HG03097 (cell line): ENCODE measurements around the gene SPINK7.
"Not testable (repeated sequence)": the region's sequence is repeated elsewhere in the genome, so short reads cannot be mapped to it uniquely, and the experiment has no call there.

Experiments used
- ATAC-seq: cut with Tn5 transposase; IDR thresholded peaks from one replicate; pipeline ENCODE4 v1.9.1; 2021; ENCODE audit not compliant: unreplicated experiment, low FRiP score

SPINK7 gene

DNA sequence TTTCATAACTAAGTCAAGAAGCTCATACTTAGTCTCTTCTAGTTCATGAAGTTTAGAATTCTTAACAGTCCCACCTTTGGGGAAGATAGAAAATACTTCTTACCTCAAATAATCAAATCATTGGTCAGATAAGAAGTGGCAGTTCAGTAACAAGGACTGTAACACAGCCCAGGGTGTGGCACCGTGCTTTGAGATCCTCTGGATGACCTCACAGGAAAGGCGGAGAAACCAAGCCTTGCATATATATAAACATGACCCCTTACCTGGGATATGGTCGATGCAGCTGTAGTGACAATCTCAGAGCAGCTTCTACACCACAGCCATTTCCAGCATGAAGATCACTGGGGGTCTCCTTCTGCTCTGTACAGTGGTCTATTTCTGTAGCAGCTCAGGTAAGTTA lies at the start of gene SPINK7:
Gene SPINK7, plus strand, starts transcription at position 271 of the 400 bp plus-strand sequence. Its CDS starts 61 bp downstream, at position 332.
- ATAC-seq = no peak

DNA sequence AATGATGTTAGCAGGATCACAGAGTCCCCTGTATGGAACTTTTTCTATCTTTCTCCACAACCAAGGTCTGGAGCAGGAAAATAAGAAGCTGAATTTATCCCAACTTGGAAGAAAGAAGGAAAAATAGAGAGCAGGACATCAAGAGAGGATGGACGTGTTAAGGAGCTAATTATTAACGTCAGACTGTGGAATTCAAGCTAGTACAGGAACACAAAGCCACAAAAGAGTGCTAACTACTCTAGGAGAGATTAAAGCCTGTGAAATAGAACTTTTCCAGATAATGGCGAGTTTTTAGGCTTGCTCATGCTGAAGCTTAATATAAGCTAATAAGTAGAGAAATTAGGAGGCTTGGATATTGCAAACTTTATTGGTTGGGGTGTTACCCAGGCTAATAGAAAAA lies 44.3 kb upstream of the SPINK7 start:
- ATAC-seq = no peak

DNA sequence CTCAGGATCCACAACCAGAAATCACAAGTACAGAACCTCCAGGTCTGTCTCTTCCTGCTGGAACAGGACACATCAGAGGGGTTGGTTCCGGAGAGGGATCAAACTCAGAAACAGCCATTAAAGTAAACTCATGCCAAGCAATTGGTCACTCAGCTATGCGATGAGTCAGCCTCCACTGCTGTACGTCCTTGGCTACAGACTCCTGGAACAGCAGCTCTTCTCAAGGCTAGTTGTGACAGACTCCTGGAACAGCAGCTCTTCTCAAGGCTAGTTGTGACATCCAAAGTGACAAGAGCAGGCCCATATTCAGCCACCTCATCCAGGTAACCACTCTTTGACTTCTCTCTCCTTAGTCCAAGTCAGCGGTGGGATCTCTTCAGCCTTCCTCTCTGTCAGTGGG lies 43.7 kb upstream of the SPINK7 start, which contains the start of gene SPINK13:
Gene SPINK13, plus strand, starts transcription at position 229 of the 400 bp plus-strand sequence. CDS start 1,279 bp downstream, outside the sequence.
- no peak for ATAC-seq

DNA sequence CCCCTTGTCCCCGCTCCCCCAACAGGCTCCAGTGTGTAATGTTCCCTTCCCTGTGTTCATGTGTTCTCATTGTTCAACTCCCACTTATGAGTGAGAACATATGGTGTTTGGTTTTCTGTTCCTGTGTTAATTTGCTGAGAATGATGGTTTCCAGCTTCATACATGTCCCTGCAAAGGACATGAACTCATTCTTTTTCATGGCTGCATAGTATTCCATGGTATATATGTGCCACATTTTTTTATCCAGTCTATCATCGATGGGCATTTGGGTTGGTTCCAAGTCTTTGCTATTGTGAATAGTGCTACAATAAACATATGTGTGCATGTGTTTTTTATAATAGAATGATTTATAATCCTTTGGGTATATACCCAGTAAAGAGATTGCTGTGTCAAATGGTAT lies 37.1 kb upstream of the SPINK7 start:
- ATAC-seq = not testable (repeated sequence)

DNA sequence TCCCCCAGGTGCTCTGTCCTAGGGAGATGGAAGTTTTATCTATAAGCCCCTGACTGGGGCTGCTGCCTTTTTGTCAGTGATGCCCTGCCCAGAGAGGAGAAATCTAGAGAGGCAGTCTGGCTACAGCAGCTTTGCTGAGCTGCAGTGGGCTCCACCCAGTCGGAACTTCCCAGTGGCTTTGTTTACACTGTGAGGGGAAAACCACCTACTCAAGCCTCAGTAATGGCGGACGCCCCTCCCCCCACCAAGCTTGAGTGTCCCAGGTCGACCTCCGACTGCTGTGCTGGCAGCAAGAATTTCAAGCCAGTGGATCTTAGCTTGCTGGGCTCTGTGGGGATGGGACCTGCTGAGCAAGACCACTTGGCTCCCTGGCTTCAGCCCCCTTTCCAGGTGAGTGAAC lies 31.3 kb upstream of the SPINK7 start:
- ATAC-seq = not testable (repeated sequence)

DNA sequence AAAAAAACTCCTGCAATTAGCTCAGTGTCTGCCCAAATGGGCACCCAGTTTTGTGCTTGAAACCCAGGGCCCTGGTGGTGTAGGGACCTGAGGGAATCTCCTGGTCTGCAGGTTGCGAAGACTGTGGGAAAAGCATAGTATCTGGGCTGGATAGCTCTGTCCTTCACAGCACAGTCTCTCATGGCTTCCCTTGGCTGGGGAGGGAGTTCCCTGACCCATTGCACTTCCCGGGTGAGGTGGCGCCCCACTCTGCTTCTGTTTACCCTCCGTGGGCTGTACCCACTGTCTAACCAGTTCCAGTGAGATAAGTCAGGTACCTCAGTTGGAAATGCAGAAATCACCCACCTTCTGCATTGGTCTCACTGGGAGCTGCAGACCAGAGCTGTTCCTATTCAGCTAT lies 30.9 kb upstream of the SPINK7 start:
- ATAC-seq = not testable (repeated sequence)

DNA sequence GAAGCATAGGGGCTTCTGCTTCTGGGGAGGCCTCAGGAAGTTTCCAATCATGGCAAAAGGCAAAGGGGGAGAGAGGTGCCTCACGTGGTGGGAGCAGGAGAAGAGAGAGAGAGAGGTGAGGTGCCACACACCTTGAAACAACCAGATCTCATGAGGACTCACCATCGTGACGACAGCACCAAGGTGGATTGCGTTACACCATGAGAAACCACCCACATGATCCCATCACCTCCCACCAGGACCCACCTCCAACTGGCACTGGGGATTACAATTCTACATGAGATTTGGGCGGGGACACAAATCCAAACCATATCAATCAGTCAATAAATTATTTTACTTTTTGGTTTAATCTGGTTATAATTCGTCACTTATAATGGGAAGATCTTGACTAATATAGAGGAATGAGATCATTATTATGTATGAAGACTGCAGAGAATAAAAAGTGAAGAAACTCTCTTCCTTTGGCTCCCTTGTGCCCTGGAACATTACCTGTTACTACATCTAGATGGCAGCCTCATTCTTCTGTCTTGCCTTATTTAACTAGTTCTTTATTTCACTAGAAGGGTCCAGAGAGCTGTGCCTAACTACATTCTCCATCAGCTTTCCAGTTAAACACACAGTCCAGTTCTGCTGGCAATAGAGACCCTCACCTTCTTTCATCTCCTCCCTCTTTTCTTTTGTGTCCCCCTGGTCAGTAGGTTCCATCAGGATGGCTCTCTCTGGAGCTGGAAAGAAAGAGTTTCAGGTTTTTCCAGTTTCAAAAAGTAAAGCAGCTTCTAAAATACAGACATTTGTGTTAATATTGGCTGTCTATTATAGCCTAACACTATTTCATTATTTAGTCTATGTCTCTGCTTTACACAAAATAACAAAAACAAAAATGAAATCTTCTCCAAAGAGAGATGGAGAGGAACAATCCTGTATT lies 21.7 kb upstream of the SPINK7 start:
- no peak for ATAC-seq

DNA sequence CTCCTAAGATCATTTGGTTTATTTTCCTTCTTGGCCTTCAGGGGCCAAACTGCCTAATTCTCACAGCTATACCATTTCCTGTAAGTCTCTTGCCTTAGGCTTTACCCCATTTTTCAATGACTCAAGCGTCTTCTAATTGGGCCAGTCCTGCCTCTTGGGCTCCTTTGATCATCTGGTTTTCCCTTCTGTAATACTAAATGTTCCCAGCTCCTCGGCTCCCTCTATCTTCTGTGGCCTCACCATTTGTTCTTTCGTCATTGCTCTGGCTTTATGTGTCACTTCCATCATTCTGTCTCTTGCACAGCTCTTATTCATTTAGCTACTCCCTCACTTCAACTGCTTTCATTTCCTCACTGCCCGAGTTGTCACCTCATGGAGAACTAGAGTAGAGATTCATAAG lies 14.5 kb upstream of the SPINK7 start:
- ATAC-seq = no peak

DNA sequence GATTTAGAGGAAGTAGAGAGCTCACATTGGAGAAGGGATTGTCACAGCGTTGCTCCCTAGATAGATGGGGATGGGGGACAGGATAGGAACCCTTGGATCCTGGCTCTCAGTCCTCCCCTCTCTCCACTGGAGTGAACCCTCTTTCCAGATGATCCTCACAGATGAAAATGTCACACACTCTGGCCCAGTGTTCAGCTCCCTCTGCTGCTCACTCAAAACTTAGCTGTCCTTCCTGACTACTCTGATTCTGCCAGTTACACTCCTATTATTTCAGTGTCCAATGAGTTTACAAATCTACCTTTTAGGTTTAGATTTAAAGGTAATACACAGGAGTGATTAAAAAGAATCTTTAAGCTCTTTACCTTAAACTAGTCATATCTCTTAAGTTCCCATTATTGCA lies 5.8 kb upstream of the SPINK7 start:
- no peak for ATAC-seq

DNA sequence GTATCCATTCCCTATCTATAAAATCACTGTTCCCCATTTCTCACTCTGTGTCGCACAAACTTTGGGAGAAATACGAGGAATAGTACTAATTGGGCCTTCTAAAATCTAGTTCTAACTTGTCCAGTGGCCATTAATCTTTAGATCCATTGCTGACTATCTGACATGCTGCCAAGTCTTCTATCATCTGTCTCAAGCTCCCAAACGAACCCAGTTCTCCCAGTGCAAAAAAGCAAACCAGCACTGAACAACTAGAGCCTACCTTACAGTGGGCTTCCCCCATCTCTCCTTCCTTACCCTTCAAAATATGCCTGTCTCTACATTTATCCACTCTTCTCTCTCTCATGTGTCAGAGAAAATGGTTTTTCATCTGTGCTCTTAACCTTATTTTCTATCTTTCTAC lies 3.2 kb upstream of the SPINK7 start:
- ATAC-seq = no peak

DNA sequence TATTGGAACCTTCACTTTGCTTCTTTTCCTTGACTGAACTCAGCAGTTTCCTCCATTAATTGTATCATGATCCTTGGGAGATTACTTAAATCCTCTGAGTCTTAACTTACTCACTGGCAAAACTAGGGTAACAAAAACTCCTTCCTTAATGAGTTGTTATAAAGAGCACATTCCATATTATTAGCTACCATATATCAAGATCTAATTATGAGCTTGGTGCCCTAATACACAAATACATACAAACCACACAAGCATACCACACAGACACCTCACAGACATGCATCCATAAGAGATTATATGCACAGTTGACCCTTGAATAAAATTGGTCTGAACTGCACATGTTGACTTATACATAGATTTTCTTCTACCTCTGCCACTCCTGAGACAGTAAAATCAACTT lies 2.5 kb upstream of the SPINK7 start:
- no peak for ATAC-seq

DNA sequence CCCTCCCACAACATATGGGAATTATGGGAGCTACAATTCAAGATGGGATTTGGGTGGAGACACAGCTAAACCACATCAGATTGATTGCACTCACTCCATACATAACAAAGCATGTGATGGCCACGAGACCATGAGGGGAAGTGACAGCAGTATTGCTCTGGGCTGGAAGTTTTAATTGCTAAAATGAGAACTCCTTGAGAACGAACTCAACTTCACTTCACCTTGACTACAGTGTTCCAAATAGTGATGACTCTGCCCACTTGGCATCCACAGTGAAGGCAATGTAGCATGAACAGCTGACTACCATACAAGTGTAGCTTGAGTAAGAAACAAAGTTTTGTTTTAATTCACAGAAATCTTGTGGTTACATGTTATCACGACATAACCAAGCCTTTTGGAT lies 739 bp upstream of the SPINK7 start:
- no peak for ATAC-seq

DNA sequence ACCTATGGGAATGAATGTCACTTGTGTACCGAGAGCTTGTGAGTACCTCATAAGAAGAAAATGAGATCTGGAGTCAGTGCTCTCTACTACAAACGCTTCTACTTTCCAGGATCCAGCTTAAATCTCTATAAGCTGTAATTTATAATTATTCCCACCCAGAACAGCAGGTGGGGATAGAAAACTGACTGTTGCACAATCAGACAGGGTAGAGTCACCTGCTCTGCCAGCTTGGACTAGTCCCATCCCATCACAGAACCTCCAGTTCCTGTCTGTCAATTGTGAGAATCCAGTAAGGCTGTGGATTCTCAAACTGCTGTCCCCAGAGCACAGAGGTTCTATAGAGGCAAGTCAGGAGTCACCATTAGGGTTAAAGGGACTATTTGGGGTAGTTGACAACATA lies 2.0 kb downstream of the SPINK7 start:
- no peak for ATAC-seq

DNA sequence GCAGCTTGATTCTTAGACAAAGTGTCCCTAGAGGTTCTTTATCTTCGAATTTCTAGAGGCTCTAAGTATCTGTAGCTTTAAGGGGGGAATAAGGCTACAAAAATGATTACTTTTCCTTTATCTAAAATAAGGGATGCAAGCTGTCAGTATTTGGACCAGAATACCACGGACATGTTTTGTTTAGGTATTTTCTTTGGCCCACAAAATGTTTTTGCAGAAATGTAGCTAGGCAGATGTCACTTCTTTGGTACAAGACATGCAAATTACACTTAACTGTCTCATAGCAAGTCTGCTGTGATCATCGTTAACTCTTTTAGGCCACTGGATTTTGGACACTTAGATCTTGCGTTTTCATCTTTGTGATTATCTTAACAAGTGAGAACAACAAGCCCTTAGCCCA lies 2.5 kb downstream of the SPINK7 start:
- ATAC-seq = no peak

DNA sequence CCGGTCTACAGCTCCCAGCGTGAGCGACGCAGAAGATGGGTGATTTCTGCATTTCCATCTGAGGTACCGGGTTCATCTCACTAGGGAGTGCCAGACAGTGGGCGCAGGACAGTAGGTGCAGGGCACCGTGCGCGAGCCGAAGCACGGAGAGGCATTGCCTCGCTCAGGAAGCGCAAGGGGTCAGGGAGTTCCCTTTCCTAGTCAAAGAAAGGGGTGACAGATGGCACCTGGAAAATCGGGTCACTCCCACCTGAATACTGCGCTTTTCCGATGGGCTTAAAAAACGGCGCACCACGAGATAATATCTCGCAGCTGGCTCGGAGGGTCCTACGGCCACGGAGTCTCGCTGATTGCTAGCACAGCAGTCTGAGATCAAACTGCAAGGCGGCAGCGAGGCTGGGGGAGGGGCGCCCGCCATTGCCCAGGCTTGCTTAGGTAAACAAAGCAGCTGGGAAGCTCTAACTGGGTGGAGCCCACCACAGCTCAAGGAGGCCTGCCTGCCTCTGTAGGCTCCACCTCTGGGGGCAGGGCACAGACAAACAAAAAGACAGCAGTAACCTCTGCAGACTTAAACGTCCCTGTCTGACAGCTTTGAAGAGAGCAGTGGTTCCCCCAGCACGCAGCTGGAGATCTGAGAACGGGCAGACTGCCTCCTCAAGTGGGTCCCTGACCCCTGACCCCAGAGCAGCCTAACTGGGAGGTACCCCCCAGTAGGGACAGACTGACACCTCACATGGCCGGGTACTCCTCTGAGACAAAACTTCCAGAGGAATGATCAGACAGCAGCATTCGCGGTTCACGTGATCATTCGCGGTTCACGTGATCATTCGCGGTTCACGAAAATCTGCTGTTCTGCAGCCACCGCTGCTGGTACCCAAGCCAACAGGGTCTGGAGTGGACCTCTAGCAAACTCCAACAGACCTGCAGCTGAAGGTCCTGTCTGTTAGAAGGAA lies 8.1 kb downstream of the SPINK7 start:
- ATAC-seq = not testable (repeated sequence)

DNA sequence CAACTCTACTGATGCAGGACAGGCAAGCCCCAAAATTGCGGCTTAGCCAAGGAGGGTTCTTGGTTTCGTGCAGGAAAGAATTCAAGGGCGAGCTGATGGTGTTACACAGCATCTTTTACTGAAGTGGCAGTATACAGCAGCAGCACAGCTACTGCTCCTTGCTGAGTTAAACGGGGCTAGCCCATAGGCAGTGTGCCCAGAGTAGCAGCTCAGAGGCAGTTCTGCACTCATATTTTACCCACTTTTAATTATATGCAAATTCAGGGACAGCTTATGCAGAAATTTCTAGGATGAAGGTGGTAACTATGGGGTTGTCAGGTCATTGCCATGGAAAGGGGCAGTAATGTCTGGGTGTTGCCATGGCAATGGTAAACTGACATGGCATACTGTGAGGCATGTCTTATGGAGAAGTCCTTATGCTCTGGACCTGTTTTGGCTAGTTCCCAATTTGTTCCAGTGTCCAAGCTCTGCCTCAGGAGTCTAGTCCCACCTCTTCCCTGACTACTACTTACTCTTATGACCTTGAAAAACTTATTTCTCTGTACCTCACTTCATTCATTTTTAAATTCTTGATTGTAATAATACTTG lies 21.1 kb downstream of the SPINK7 start:
- no peak for ATAC-seq

DNA sequence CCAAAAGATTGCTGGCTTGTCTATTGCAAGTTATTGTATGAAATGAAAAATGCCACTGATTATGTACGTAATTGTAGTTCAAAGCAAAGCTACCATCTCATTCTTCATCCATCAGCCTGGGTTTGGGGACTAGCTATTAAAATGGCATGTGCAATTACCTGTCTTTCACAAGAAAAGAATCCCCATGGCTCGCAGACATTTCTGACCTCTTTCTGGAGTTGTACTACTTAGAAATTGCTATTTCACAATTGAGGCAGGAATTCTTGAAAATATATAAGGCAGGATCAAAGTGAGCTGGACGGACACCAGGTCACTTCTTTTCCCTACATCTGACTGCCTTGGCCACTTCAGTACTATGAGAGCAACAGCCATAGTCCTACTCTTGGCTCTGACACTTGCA lies 23.0 kb downstream of the SPINK7 start, which contains the start of gene SPINK9:
Gene SPINK9, plus strand, starts transcription at position 301 of the 400 bp plus-strand sequence. Its CDS starts 55 bp downstream, at position 356.
- no peak for ATAC-seq

DNA sequence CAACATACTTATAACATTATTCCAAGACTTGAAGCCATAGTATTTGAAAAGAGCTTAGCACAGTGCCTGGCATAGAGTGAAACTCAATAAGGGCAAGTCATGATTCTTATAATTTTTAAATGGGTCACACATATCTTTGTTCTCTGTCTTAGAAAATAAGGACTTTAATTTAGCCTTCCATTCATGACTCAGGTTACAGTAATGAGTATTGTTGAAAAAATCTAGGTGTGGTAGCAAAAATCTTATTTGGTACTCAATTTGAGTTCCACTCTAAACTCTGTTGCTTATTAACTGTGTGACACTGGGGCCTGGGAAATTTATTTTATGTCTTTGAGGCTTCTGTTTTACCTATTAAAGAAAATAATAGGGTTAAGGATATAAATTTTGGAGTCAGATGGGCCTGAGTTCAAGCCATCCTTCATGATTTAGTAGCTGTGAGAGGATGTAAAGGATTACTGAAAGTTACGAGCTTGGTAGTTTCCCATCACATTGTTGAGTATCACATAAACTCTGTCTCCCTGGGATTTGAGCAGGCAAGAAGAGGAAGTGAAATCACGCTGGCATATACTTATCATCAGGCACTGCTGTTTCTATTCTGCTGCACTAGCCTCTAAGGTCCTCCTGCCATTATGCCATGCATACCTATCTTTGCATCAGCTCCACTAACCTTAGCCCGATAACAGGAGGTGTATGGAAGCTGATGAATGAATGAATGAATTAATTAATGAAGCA lies 24.6 kb downstream of the SPINK7 start:
- peak; percentile 52 for ATAC-seq

DNA sequence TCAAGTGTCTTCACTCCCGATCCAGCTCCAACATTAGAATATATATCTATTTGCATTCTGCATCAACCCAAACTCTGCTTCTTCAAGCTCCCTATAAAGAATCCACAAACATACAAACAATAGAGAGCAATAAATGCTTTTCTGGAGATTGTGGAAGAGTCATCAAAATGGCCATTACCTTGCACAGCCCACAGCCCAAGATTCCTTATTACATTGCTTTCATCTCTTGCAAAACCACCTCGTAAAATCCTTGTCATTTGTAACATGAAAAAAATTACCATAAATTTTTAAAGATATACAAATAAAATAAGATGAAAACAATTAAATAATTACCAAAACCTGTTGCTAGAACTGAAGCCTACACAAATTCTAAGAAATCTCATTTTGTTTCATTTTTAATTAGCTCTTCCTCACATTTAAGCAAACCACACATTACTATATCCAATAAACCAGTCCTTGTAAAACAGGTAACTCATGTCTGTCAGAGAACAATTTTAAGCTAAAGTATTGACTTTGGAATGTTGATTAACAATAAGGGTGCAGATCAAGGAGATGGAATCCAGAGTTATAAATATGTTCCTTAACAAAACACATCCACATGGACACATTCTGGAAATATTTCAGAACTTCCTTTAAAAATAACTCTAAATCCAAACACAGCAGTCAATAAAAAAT lies 30.3 kb downstream of the SPINK7 start:
- no peak for ATAC-seq

DNA sequence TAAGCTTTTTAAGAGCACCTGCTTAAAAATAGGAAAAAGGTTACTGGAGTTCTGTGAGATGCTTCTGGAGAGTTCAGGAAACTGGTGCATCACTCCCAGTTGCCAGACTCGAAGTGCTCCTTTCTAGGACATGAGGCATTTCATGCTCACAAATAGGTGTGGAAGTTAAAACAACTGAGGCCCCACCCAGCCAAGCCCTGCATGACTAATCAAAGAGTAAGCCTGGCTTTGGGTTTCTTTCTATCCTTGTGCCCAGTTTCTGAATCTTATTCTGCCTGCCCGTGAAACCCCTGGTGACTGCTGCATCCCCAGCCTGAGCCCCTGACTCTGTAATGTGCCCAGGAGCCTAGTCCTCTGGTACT lies 30.8 kb downstream of the SPINK7 start:
- ATAC-seq = no peak
